BLaER1 treated with 17β-estradiol and CSF1 and Interleukin-3, amounts not matched to agents 10 nM and 100 nM (cell line): Measurements from ENCODE around the gene NRBP1.

Experiments used
- H3K27ac ChIP-seq, 11 experiments: shearing (Covaris generic); formaldehyde crosslinking; 2 replicates each; pipeline ENCODE4 v1.8.1; 2022
- H3K27me3 ChIP-seq, 11 experiments: shearing (Covaris generic); formaldehyde crosslinking; 2 replicates each; pipeline ENCODE4 v1.8.1; 2022
- H3K36me3 ChIP-seq, 11 experiments: shearing (Covaris generic); formaldehyde crosslinking; 2 replicates each; pipeline ENCODE4 v1.8.1; 2022
- H3K4me1 ChIP-seq, 10 experiments: shearing (Covaris generic); formaldehyde crosslinking; 2 replicates each; pipeline ENCODE4 v1.8.1; 2022
- H3K4me2 ChIP-seq, 11 experiments: shearing (Covaris generic); formaldehyde crosslinking; 2 replicates each; pipeline ENCODE4 v1.8.1; 2022
- H3K4me3 ChIP-seq, 10 experiments: shearing (Covaris generic); formaldehyde crosslinking; 2 replicates each; pipeline ENCODE4 v1.8.1; 2022
- H3K9ac ChIP-seq, 11 experiments: shearing (Covaris generic); formaldehyde crosslinking; 2 replicates each; pipeline ENCODE4 v1.8.1; 2022
- H3K9me3 ChIP-seq, 11 experiments: shearing (Covaris generic); formaldehyde crosslinking; replicated peaks in 1 of 11; 2 replicates each; pipeline ENCODE4 v1.8.1; 2022
- H4K20me1 ChIP-seq, 11 experiments: shearing (Covaris generic); formaldehyde crosslinking; 2 replicates each; pipeline ENCODE4 v1.8.1; 2022
- Cebpa-rat ChIP-seq, 11 experiments: shearing (Covaris generic); IDR thresholded peaks; 2 replicates each; pipeline ENCODE4 v1.8.1; 2022

The NRBP1 gene

GRCh38 chr2:27390822-27391679 is 37.4 kb upstream of the NRBP1 start:
- Histone ChIP-seq H3K9ac (no peak overlapping the region), H3K36me3 (peaks cover 17 to 93% (median 78%) of the 10 kb centered on the region in 11 experiments), H3K27ac (no peak overlapping the region), H3K9me3 (no peaks in the 10 kb centered on the region), H3K4me3 (no peak overlapping the region), H3K4me2 (no peak overlapping the region), H3K4me1 (no peaks in the 10 kb centered on the region), H4K20me1 (peaks cover 0 to 100% (median 90%) of the 10 kb centered on the region in 11 experiments; a peak in 21 of 22 replicates), H3K27me3 (no peaks in the 10 kb centered on the region)
- TF ChIP-seq Cebpa-rat (IDR thresholded peaks at IDR 0.05) = no peak

- Histone ChIP-seq H4K20me1 (peaks cover 11 to 100% (median 100%) of the 10 kb centered on the region in 11 experiments; a peak in 21 of 22 replicates), H3K27ac (no peak overlapping the region), H3K4me1 (no peaks in the 10 kb centered on the region; a peak in 1 of 20 replicates), H3K36me3 (peaks cover 12 to 95% (median 74%) of the 10 kb centered on the region in 11 experiments), H3K4me2 (no peak overlapping the region), H3K9me3 (no peaks in the 10 kb centered on the region), H3K4me3 (no peak overlapping the region), H3K27me3 (no peaks in the 10 kb centered on the region), H3K9ac (no peak overlapping the region)
- no peak for TF ChIP-seq Cebpa-rat (IDR thresholded peaks at IDR 0.05)
Observed at GRCh38 chr2:27393225-27393624, 35.2 kb upstream of the NRBP1 start.

GRCh38 chr2:27398962-27399361 is 29.5 kb upstream of the NRBP1 start:
- Histone ChIP-seq H3K4me2 (no peak overlapping the region), H3K9me3 (peaks cover 0 to 11% (median 3%) of the 10 kb centered on the region in 11 experiments; a peak in 9 of 22 replicates), H3K4me3 (no peak overlapping the region), H3K27me3 (no peaks in the 10 kb centered on the region), H3K9ac (no peak overlapping the region), H3K27ac (no peak overlapping the region), H3K36me3 (peaks cover 24 to 96% (median 80%) of the 10 kb centered on the region in 11 experiments; a peak in 21 of 22 replicates), H4K20me1 (peaks cover 18 to 100% (median 100%) of the 10 kb centered on the region in 11 experiments; a peak in 20 of 22 replicates), H3K4me1 (peaks cover 0 to 12% (median 0%) of the 10 kb centered on the region in 10 experiments; a peak in 5 of 20 replicates)
- no peak for TF ChIP-seq Cebpa-rat (IDR thresholded peaks at IDR 0.05)

- TF ChIP-seq Cebpa-rat (IDR thresholded peaks at IDR 0.05) = no peak
- Histone ChIP-seq H3K9ac (peak overlapping the region in 2 of 11 experiments; percentile 7 to 11; a peak in 2 of 22 replicates), H4K20me1 (peaks cover 18 to 100% (median 99%) of the 10 kb centered on the region in 11 experiments; a peak in 20 of 22 replicates), H3K27ac (no peak overlapping the region), H3K4me2 (no peak overlapping the region), H3K4me3 (no peak overlapping the region), H3K4me1 (peaks cover 0 to 12% (median 0%) of the 10 kb centered on the region in 10 experiments; a peak in 5 of 20 replicates), H3K27me3 (no peaks in the 10 kb centered on the region), H3K9me3 (peaks cover 0 to 11% (median 3%) of the 10 kb centered on the region in 11 experiments; a peak in 9 of 22 replicates), H3K36me3 (peaks cover 24 to 98% (median 81%) of the 10 kb centered on the region in 11 experiments; a peak in 21 of 22 replicates)
Observed at GRCh38 chr2:27400348-27401135, 27.9 kb upstream of the NRBP1 start.

GRCh38 chr2:27407798-27408491 is 20.5 kb upstream of the NRBP1 start:
- H3K9ac ChIP-seq = peak overlapping the region; percentile 84 to 98 (median 93)
- H4K20me1 ChIP-seq = peaks cover 6 to 64% (median 60%) of the 10 kb centered on the region in 11 experiments; a peak in 21 of 22 replicates
- no peak for TF ChIP-seq Cebpa-rat (IDR thresholded peaks at IDR 0.05)
- peaks cover 17 to 38% (median 26%) of the 10 kb centered on the region in 10 experiments for H3K4me1 ChIP-seq
- H3K36me3 ChIP-seq = peaks cover 7 to 49% (median 46%) of the 10 kb centered on the region in 11 experiments; a peak in 21 of 22 replicates
- H3K27me3 ChIP-seq = no peaks in the 10 kb centered on the region
- peak overlapping the region; percentile 78 to 98 (median 89) for H3K4me2 ChIP-seq
- peaks cover 0 to 5% (median 0%) of the 10 kb centered on the region in 11 experiments; a peak in 1 of 22 replicates for H3K9me3 ChIP-seq
- H3K27ac ChIP-seq = peak overlapping the region; percentile 38 to 94 (median 91); a peak in 19 of 22 replicates
- H3K4me3 ChIP-seq = peak overlapping the region; percentile 86 to 100 (median 98)

GRCh38 chr2:27408601-27409320 is 19.7 kb upstream of the NRBP1 start:
- H4K20me1 ChIP-seq = peaks cover 6 to 56% (median 52%) of the 10 kb centered on the region in 11 experiments; a peak in 21 of 22 replicates
- H3K4me3 ChIP-seq = peak overlapping the region; percentile 86 to 100 (median 98)
- H3K4me2 ChIP-seq = peak overlapping the region; percentile 78 to 98 (median 89)
- H3K9me3 ChIP-seq = peaks cover 0 to 5% (median 0%) of the 10 kb centered on the region in 11 experiments; a peak in 1 of 22 replicates
- peak overlapping the region; percentile 46 to 94 (median 91) for H3K27ac ChIP-seq
- H3K27me3 ChIP-seq = no peaks in the 10 kb centered on the region
- no peak for TF ChIP-seq Cebpa-rat (IDR thresholded peaks at IDR 0.05)
- H3K4me1 ChIP-seq = peaks cover 17 to 30% (median 25%) of the 10 kb centered on the region in 10 experiments
- H3K36me3 ChIP-seq = peaks cover 3 to 41% (median 38%) of the 10 kb centered on the region in 11 experiments; a peak in 20 of 22 replicates
- H3K9ac ChIP-seq = peak overlapping the region; percentile 84 to 98 (median 93)

- Histone ChIP-seq H3K4me3 (peak within 1 kb of the TSS; percentile 86 to 100 (median 98)), H3K9me3 (peaks cover 0 to 5% (median 0%) of the 10 kb centered on the region in 11 experiments; a peak in 1 of 22 replicates), H3K36me3 (peaks cover 3 to 34% (median 31%) of the 10 kb centered on the region in 11 experiments; a peak in 20 of 22 replicates), H3K27me3 (no peaks in the 10 kb centered on the region), H3K4me1 (peaks cover 17 to 30% (median 26%) of the 10 kb centered on the region in 10 experiments), H3K9ac (peak within 1 kb of the TSS; percentile 84 to 98 (median 93)), H3K4me2 (peak within 1 kb of the TSS; percentile 78 to 98 (median 89)), H3K27ac (peak within 1 kb of the TSS; percentile 46 to 94 (median 91)), H4K20me1 (peaks cover 6 to 48% (median 45%) of the 10 kb centered on the region in 11 experiments; a peak in 21 of 22 replicates)
- TF ChIP-seq Cebpa-rat (IDR thresholded peaks at IDR 0.05) = no peak
Observed at GRCh38 chr2:27409321-27410073, 18.9 kb upstream of the NRBP1 start, which contains the start of gene PPM1G. PPM1G (minus strand) TSS chr2:27409591; CDS start chr2:27409422, 169 bp downstream.
